Osteocyte (in vitro differentiated cells): Measurements from ENCODE around the gene SLBP. TPM values are rescaled to one million over a fixed set of nuclear protein-coding genes. Genes with fewer than 3 reads are reported as not detected.

Experiments used
- DNase-seq: peaks from one replicate; pipeline ENCODE4 v3.0.0; 2021; ENCODE audit warnings: mixed read lengths; ENCODE audit not compliant: unreplicated experiment; ENCODE audit errors: extremely low spot score
- H3K27ac Mint-ChIP-seq: one replicate; pipeline ENCODE4 v1.8.0; 2021; ENCODE audit warnings: mild to moderate bottlenecking, mixed read lengths; ENCODE audit not compliant: unreplicated experiment
- H3K27me3 Mint-ChIP-seq: one replicate; pipeline ENCODE4 v1.8.0; 2021; ENCODE audit warnings: mixed read lengths; ENCODE audit not compliant: unreplicated experiment
- H3K36me3 Mint-ChIP-seq: one replicate; pipeline ENCODE4 v1.8.0; 2021; ENCODE audit warnings: mixed read lengths; ENCODE audit not compliant: unreplicated experiment
- H3K4me1 Mint-ChIP-seq: one replicate; pipeline ENCODE4 v1.8.0; 2021; ENCODE audit warnings: mixed read lengths; ENCODE audit not compliant: unreplicated experiment
- H3K4me3 Mint-ChIP-seq: one replicate; pipeline ENCODE4 v1.8.0; 2021; ENCODE audit warnings: mild to moderate bottlenecking, moderate library complexity, mixed read lengths; ENCODE audit not compliant: unreplicated experiment
- H3K9me3 Mint-ChIP-seq: one replicate; pipeline ENCODE4 v1.8.0; 2021; ENCODE audit warnings: mixed read lengths; ENCODE audit not compliant: unreplicated experiment
- total RNA-seq: library from RNA; stranded (reverse); gene quantifications from 2 replicates; pipeline ENCODE4 v1.2.1, GENCODE V29; 2021
- TF ChIP-seq, protein P1 (sequence below): fragments of 200-600 bp; sonication (generic); IDR thresholded peaks from 2 replicates; pipeline ENCODE4 v1.5.0; 2021; ENCODE audit warnings: antibody characterized with exemption, mild to moderate bottlenecking, moderate library complexity

Gene SLBP
- total RNA-seq, 1 donor from 2014 or later: 49.1 TPM

DNA sequence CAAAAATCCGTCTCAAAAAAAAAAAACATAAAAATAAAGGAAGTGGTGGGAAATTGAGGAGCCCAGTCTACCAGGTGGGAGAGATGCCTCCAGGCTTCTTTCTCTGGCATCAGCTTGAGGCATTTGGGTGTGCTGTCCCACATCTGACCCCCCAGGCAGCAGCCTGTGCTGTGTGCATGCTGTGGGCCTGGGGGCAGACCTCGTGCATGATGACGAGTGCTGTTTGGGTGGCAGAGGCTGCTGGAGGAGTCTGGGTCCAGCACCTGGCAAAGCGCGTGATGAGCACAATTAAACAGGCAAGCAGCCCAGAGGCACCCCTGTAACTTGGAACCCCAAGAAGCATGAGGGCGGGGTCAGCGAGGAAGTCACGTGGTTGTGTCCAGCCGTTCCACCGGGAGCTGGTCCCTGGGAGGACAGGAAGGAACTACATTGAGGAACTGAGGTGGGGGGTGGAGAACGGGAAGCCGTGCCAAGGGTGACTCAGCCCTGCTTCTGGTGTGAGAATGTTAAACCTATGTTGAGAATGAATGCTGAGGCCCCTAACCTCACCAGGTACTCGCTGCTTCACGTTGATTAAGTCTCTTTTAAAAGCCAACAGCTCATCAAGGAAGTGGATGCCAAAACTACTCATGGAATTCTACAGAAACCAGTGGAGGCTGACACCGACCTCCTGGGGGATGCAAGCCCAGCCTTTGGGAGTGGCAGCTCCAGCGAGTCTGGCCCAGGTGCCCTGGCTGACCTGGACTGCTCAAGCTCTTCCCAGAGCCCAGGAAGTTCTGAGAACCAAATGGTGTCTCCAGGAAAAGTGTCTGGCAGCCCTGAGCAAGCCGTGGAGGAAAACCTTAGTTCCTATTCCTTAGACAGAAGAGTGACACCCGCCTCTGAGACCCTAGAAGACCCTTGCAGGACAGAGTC is 15.3 kb upstream of the SLBP start:
- TF ChIP-seq, protein P1, sequence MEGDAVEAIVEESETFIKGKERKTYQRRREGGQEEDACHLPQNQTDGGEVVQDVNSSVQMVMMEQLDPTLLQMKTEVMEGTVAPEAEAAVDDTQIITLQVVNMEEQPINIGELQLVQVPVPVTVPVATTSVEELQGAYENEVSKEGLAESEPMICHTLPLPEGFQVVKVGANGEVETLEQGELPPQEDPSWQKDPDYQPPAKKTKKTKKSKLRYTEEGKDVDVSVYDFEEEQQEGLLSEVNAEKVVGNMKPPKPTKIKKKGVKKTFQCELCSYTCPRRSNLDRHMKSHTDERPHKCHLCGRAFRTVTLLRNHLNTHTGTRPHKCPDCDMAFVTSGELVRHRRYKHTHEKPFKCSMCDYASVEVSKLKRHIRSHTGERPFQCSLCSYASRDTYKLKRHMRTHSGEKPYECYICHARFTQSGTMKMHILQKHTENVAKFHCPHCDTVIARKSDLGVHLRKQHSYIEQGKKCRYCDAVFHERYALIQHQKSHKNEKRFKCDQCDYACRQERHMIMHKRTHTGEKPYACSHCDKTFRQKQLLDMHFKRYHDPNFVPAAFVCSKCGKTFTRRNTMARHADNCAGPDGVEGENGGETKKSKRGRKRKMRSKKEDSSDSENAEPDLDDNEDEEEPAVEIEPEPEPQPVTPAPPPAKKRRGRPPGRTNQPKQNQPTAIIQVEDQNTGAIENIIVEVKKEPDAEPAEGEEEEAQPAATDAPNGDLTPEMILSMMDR: no peak
- H3K4me3 Mint-ChIP-seq: peak overlapping the region; percentile 10
- H3K36me3 Mint-ChIP-seq: no peaks in the 10 kb centered on the region
- no peaks in the 10 kb centered on the region for H3K27me3 Mint-ChIP-seq
- no peak for DNase-seq
- no peaks in the 10 kb centered on the region for H3K9me3 Mint-ChIP-seq
- H3K4me1 Mint-ChIP-seq: peaks cover 36% of the 10 kb centered on the region
- peak overlapping the region; percentile 80 for H3K27ac Mint-ChIP-seq

DNA sequence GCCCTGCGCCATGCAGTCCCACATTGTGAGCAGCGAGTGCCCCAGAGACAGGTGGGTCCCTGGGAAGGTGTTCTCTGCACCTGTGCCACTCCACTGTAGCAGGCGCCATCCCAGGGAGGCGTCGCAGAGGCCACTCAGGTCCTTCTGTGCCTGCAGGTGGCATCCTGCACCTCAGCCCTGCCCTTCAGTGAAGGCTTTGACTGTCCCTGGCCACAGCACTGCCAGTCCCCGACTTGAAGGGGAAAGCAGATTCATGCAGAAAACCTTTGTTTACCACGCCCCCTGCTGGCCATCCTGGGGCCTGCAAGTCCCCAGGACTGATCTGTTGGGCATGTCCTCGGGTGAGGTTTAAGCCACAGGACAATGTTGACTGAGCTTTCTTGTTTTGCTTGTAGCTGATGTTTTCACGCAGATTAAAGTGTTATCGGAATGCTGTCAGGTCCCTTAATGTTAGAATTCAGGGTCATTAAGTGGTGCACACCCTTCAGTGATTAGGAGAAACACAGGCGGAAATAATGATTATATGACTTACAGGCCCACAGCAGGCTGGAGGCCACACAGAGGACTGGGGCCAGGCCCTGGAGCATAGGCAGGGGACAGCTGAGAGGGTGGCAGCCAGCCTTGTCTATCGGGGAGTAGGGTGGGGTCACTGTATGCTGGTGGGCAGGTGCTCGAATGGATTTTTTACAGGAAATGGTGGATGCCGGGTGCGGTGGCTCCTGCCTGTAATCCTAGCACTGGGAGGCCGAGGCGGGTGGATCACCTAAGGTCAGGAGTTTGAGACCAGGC is 14.2 kb upstream of the SLBP start:
- Mint-ChIP-seq H3K27me3 (no peaks in the 10 kb centered on the region), H3K9me3 (no peaks in the 10 kb centered on the region), H3K4me1 (peaks cover 43% of the 10 kb centered on the region), H3K4me3 (no peak overlapping the region), H3K36me3 (no peaks in the 10 kb centered on the region), H3K27ac (peak overlapping the region; percentile 80)
- TF ChIP-seq, protein P1: peak; percentile 100
- DNase-seq: peak; percentile 94

DNA sequence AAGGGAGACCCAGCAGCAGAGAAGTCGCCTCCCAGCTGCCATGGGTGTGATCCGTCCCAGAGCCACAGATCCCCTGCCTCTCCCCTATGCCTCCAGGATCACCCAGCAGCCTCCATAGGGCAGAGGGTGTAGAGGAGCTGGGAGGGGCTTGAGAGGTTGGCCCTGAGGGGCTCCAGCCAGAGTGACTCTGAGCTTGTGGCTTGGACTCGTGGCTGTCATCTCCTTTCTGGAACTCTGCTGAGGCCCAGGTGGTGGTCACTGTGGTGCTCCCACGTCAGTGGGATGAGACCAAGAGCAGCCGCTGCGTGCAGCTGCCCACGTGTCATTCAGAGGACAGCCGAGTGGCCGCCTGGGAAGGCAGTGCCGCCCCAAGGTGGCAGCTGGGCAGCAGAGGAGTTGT is 13.4 kb upstream of the SLBP start:
- no peak overlapping the region for H3K27ac Mint-ChIP-seq
- no peaks in the 10 kb centered on the region for H3K36me3 Mint-ChIP-seq
- TF ChIP-seq, protein P1: no peak
- H3K9me3 Mint-ChIP-seq: no peaks in the 10 kb centered on the region
- no peaks in the 10 kb centered on the region for H3K27me3 Mint-ChIP-seq
- peaks cover 43% of the 10 kb centered on the region for H3K4me1 Mint-ChIP-seq
- no peak overlapping the region for H3K4me3 Mint-ChIP-seq
- no peak for DNase-seq

DNA sequence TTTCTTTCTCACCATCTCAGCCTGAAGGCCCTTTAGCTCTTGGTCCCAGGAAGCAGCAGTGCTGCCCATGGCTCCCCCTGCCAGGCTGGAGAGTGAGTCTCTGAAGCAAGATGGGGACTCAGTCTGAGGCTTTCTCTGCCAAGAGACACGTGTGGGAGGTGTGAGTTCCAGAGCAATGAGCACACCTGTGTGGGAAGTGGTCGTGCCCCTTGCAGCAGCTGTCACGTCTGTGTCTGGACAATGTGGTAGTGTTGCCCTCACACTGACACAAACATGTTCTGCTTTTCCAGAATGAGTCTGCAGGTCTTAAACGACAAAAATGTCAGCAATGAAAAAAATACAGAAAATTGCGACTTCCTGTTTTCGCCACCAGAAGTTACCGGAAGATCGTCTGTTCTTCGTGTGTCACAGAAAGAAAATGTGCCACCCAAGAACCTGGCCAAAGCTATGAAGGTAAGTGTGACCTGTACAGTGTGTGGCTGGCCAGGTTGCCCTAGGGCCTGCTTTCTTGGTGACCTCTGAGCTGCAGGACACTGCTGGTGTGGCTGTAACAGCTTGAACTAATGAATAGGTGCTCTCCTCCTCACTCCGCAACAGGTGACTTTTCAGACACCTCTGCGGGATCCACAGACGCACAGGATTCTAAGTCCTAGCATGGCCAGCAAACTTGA is 11.1 kb upstream of the SLBP start:
- Mint-ChIP-seq H3K27me3 (no peaks in the 10 kb centered on the region), H3K9me3 (no peaks in the 10 kb centered on the region), H3K4me1 (peaks cover 53% of the 10 kb centered on the region), H3K27ac (peak overlapping the region; percentile 57), H3K4me3 (peak overlapping the region; percentile 84), H3K36me3 (peaks cover 3% of the 10 kb centered on the region)
- DNase-seq: no peak
- TF ChIP-seq, protein P1: no peak
